ENCODE data around the gene FAM83G.

DNA sequence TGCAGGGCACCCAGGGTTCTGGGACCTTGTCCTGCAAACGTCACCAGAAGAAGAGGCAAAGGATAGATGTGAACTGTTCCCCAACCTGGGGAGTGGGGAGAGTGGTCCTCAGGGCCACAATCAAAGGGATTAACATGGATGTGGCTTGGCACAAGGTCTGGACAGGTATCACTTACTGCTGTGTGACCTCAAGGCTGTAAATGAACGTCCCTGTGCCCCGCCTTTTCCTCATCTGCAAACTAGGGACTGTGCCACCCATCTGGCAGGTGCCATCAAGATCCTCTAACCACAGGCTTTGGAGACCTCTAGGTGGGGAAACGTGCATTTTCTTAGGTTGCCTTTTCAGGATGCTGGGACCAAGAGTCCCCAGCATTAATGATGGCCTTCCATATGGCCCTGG is 27.5 kb downstream of the FAM83G start:
- TF ChIP-seq EZH2 (IDR thresholded peaks at IDR 0.05; ENCODE audit: low read length, missing control alignments) (no peak), CTCF (conservative IDR thresholded peaks at IDR 0.05 in 1 of 2, IDR thresholded peaks at IDR 0.05 in 1 of 2; ENCODE audit: low read depth in 1 of 2, low read length in 2 of 2) (no peak)

Measured in fibroblast of lung (primary cell).